ENCODE results near the gene KRT79.

The KRT79 gene

DNA sequence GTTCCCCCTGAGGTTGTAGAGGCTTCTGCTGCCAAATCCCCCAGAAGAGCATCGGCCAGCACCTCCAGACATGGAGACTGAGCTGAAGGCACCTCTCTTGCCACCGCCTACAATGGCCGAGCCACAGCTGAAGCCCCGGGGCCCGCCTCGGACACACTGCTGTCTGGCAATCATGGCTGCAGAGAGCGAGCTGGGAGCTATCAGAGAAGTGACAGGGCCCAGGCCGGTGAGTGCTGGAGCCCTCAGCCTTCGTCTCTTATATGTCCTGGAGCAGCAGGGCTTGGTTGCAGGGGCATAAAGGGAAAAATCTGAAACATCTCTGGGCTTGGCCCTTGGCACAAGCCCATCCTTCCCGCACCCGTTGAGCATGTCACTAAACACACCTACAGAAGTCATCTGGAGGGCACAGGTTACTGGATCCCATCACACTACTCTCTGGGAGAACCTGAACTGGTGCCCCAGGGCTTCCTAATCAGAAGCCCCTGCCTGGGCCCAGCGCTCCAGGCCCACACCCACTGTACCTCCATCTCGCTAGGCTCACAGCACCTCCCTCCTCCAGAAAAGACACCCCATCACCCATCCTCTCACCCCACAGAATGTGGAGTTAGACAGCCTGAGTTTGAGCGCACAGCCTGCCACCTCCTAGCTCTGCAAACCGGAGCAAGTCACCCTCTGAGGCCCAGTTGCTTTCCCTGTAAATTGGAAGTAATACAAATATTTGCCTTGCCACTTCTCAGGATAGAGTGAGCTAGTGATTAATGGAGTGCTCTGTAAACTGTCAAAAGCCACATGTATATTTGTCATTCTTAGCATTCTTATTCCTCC, 20.0 kb downstream of the KRT79 start, which contains the start of gene KRT4:
TSS of gene KRT4 (minus strand) at position 232 of the 825 bp plus-strand sequence. CDS start at position 174, 58 bp downstream.
- Histone ChIP-seq H3K4me3 (ENCODE audit: low read length) (no peak within 1 kb of the TSS), H3K27me3 (ENCODE audit: control insufficient read depth, insufficient read depth, low read length) (no peaks in the 10 kb centered on the region), H3K4me1 (ENCODE audit: control insufficient read depth, low read depth, low read length) (no peaks in the 10 kb centered on the region), H3K9ac (ENCODE audit: low read length) (no peak within 1 kb of the TSS), H3K27ac (ENCODE audit: low read length) (no peak within 1 kb of the TSS), H3K36me3 (ENCODE audit: control insufficient read depth, low read depth, low read length) (no peaks in the 10 kb centered on the region), H3K9me3 (ENCODE audit: control insufficient read depth, low read depth, low read length) (no peaks in the 10 kb centered on the region)

DNA sequence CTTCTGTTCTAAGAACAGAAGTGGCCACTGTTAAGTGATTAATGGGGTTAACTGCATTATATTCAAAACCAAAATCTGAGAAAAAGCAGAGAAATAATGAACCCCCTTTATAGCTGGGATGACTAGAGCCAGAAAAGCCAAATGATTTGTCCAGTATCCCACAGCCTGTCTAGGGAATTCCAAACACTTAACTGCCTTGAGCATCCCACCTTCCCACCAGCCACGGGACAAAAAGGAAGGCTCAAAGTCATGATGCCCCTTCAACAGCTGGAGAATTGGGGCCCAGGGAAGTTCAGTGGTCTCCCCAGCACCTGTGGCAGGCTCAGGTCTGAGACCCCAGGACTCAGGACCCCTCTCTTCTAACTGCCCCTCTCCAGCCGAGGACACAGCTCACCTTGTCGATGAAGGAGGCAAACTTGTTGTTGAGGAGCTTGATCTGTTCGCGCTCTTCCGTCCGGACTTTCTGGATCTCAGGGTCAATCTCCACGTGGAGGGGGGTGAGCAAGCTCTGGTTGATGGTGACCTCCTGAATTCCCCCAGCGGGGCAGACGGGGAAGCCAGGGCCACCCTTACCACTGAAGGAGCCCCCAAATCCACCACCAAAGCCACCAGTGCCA, 20.8 kb downstream of the KRT79 start:
- H3K27me3 ChIP-seq (ENCODE audit: control insufficient read depth, insufficient read depth, low read length) = no peaks in the 10 kb centered on the region
- no peaks in the 10 kb centered on the region for H3K9me3 ChIP-seq (ENCODE audit: control insufficient read depth, low read depth, low read length)
- no peaks in the 10 kb centered on the region for H3K4me1 ChIP-seq (ENCODE audit: control insufficient read depth, low read depth, low read length)
- H3K4me3 ChIP-seq (ENCODE audit: low read length) = no peak overlapping the region
- H3K36me3 ChIP-seq (ENCODE audit: control insufficient read depth, low read depth, low read length) = no peaks in the 10 kb centered on the region
- no peak overlapping the region for H3K27ac ChIP-seq (ENCODE audit: low read length)
- H3K9ac ChIP-seq (ENCODE audit: low read length) = no peak overlapping the region

DNA sequence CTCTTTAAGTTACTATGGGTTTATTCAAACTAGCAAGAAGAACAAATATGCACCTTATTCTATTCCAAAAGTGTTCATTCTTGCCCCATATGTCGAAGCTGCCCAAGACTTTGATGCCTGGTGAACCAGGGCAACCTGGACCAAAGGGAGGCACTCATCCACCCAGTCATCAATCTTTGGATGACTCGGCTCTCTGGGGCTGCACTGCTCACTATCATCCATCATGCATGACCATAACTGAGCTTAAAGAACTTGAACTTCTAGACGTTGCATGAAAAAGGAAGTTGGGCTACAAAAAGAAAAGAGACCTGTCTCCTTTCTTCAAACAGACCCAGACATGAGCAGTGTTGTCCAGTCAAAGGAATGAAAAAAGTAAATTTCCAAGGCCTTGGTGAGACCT, 21.4 kb downstream of the KRT79 start:
- Histone ChIP-seq H3K4me1 (ENCODE audit: control insufficient read depth, low read depth, low read length) (no peaks in the 10 kb centered on the region), H3K9ac (ENCODE audit: low read length) (no peak overlapping the region), H3K4me3 (ENCODE audit: low read length) (no peak overlapping the region), H3K27ac (ENCODE audit: low read length) (no peak overlapping the region), H3K9me3 (ENCODE audit: control insufficient read depth, low read depth, low read length) (no peaks in the 10 kb centered on the region), H3K36me3 (ENCODE audit: control insufficient read depth, low read depth, low read length) (no peaks in the 10 kb centered on the region), H3K27me3 (ENCODE audit: control insufficient read depth, insufficient read depth, low read length) (no peaks in the 10 kb centered on the region)

DNA sequence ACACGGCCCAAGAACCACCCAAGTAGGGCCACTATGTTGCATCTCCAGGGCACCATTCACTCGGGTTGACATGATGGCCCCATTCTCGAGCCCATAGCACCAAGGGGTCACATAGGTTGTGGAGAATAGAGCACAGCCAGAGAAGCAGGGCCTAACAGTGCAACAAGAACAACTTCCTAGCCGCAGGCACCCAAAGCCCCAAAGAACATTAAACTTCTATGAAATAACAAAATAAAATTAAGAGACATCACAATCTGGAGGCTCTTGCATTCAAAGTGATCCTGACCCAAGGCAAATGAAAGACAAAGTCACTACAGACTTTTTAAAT, 22.1 kb downstream of the KRT79 start:
- no peaks in the 10 kb centered on the region for H3K9me3 ChIP-seq (ENCODE audit: control insufficient read depth, low read depth, low read length)

DNA sequence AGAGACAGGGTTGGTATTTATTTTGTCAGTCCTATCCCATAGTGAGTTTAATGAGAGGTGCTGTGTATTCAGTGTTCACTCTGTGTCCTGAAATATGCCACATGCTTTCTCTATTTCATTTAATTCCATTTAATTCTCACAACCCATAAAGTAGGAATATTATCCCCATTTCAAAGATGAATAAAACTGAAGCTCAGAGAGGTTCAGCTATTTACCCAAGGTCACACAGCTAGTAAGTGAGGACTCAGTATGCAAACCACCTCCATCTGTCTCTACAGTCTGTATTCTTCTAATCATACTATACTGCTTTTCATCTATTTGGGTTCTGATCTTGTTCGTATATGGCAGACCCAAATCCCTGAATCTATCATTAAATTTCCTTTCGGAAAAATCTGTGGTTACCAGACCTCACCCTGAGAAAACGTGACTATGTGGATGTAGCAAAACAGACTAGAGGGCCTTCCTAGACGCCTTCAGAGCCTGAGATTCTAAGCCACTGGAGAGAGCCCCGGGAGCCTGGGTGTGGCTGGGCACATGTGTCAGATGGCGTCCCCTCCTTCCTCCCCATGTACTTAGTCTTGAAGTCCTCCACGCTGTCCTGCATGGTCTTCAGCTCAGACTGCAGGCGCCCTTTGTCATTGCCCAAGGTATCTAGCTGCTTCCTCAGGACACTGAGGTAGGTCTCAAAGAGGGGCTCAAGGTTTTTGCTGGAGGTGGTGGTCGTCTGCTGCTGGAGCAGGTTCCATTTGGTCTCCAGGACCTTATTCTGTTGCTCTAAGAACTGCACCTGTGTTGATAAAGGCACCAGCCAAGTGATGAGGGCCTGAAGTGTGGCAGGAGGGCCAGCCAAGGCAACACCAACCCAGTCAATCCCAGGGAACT, 22.7 kb downstream of the KRT79 start:
- Histone ChIP-seq H3K9ac (ENCODE audit: low read length) (no peak overlapping the region), H3K36me3 (ENCODE audit: control insufficient read depth, low read depth, low read length) (no peaks in the 10 kb centered on the region), H3K9me3 (ENCODE audit: control insufficient read depth, low read depth, low read length) (no peaks in the 10 kb centered on the region), H3K4me1 (ENCODE audit: control insufficient read depth, low read depth, low read length) (no peaks in the 10 kb centered on the region), H3K27ac (ENCODE audit: low read length) (no peak overlapping the region), H3K27me3 (ENCODE audit: control insufficient read depth, insufficient read depth, low read length) (no peaks in the 10 kb centered on the region), H3K4me3 (ENCODE audit: low read length) (no peak overlapping the region)

More for the DNA sequence above, 22.1 kb downstream of the KRT79 start:
- no peak overlapping the region for H3K4me3 ChIP-seq (ENCODE audit: low read length)
- H3K4me1 ChIP-seq (ENCODE audit: control insufficient read depth, low read depth, low read length) = no peaks in the 10 kb centered on the region
- no peaks in the 10 kb centered on the region for H3K27me3 ChIP-seq (ENCODE audit: control insufficient read depth, insufficient read depth, low read length)
- no peak overlapping the region for H3K27ac ChIP-seq (ENCODE audit: low read length)
- H3K36me3 ChIP-seq (ENCODE audit: control insufficient read depth, low read depth, low read length) = no peaks in the 10 kb centered on the region
- H3K9ac ChIP-seq (ENCODE audit: low read length) = no peak overlapping the region

DNA sequence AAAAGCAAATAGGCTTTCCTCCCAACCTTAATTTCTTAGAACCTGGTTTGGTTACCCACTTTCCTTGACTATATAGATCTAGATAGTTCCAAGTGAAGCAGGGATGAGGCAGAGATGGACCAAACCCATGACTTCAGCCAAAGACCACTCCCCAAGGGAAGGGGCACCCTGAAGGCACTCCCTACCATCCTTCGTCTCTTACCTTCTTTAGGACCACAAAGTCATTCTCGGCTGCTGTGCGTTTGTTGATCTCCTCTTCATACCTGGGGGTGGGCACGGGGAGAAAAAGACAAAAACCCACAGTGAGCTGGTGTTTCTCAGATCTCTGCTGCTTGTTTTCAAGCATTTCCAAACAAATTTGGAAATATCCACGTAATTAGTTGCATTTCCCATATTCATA, 23.6 kb downstream of the KRT79 start:
- Histone ChIP-seq H3K27me3 (ENCODE audit: control insufficient read depth, insufficient read depth, low read length) (no peaks in the 10 kb centered on the region), H3K9me3 (ENCODE audit: control insufficient read depth, low read depth, low read length) (no peaks in the 10 kb centered on the region), H3K9ac (ENCODE audit: low read length) (no peak overlapping the region), H3K4me3 (ENCODE audit: low read length) (no peak overlapping the region), H3K27ac (ENCODE audit: low read length) (no peak overlapping the region), H3K36me3 (ENCODE audit: control insufficient read depth, low read depth, low read length) (no peaks in the 10 kb centered on the region), H3K4me1 (ENCODE audit: control insufficient read depth, low read depth, low read length) (peaks cover 4% of the 10 kb centered on the region)

DNA sequence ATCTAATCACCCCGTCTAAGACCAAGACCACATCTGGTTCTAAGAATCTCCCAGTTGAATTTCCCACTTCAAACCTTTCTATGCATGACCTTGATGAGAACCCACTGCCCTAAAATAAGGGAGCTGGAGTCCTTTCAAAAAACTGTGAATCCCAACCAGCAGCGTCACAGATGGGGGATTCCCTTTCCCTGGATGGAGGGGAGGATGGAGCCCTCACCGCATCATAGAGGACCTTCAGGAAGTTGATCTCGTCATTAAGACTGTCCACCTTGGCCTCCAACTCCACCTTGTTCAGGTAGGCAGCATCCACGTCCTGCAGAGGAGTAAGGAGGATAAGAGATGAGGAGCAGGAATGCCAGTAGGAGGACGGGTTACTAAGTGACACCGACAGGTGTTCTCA, 24.9 kb downstream of the KRT79 start:
- no peak overlapping the region for H3K27ac ChIP-seq (ENCODE audit: low read length)
- H3K9me3 ChIP-seq (ENCODE audit: control insufficient read depth, low read depth, low read length) = no peaks in the 10 kb centered on the region
- H3K9ac ChIP-seq (ENCODE audit: low read length) = no peak overlapping the region
- no peaks in the 10 kb centered on the region for H3K36me3 ChIP-seq (ENCODE audit: control insufficient read depth, low read depth, low read length)
- H3K4me3 ChIP-seq (ENCODE audit: low read length) = no peak overlapping the region
- no peaks in the 10 kb centered on the region for H3K27me3 ChIP-seq (ENCODE audit: control insufficient read depth, insufficient read depth, low read length)
- peaks cover 9% of the 10 kb centered on the region for H3K4me1 ChIP-seq (ENCODE audit: control insufficient read depth, low read depth, low read length)

DNA sequence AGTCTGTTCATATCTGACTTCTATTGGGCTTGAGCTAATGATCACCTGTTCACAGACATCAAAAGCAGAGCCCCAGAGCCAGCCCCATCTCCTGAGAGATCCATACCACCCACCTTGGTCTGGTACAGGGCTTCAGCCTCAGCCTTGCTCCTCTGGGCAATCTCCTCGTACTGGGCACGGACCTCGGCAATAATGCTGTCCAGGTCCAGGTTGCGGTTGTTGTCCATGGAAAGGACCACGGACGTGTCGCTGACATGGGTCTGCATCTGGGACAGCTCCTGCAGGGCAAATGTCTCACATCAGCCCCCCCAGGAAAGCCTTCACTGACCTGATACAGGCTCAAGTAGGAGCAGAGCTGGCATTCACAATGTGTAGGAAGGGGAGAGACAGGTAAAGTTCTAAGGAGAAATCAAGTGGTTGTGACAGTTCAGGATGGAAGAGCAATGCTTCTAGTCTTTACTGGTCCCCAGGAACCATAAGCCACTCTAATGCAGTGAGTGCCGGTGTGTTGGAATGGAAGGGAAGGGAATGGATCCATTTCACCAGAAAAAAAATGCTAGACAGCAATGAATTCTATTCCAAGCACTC, 25.4 kb downstream of the KRT79 start:
- Histone ChIP-seq H3K9me3 (ENCODE audit: control insufficient read depth, low read depth, low read length) (no peaks in the 10 kb centered on the region), H3K27me3 (ENCODE audit: control insufficient read depth, insufficient read depth, low read length) (no peaks in the 10 kb centered on the region), H3K4me3 (ENCODE audit: low read length) (no peak overlapping the region), H3K9ac (ENCODE audit: low read length) (no peak overlapping the region), H3K36me3 (ENCODE audit: control insufficient read depth, low read depth, low read length) (no peaks in the 10 kb centered on the region), H3K4me1 (ENCODE audit: control insufficient read depth, low read depth, low read length) (peaks cover 9% of the 10 kb centered on the region), H3K27ac (ENCODE audit: low read length) (no peak overlapping the region)

DNA sequence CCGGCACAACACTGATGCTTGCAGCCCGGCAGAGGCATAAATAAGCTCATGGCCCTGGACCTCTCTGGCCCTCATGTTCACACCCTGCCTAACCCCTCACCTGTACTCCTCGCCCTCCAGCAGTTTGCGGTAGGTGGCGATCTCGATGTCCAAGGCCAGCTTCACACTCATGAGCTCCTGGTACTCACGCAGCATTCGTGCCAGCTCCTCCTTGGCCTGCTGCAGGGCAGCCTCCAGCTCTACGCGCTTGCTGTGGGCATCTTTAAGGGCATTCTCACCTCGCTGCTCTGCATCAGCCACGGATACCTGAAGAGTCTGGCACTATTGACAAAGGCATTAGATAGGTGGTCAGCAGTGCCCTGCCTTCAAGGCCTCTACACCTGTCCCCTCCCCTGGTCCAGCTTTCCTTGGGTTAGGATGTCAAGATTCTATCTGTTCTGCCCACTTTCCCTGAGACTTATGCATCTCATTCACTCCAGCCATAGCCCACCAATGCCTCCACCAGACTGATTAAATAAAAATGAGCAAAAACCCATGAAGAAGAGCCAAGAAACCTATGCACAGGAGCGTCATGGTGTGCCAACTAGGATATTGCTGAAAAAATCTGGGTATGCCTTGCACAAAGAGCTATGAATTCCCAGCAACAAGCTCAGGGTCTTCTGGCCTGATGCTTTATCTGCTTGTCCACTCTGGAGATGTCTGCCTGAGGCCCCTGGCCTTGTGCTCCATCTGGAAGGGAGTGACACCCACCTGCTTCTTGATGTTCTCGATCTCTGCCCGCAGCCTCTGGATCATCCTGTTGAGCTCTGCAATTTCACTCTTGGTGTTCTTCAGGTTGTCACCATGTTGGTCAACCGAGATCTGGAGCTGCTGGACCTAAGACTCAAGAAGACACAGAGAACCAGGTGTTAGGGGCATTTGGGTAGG, 26.3 kb downstream of the KRT79 start:
- H3K4me3 ChIP-seq (ENCODE audit: low read length) = no peak overlapping the region
- H3K9ac ChIP-seq (ENCODE audit: low read length) = no peak overlapping the region
- H3K9me3 ChIP-seq (ENCODE audit: control insufficient read depth, low read depth, low read length) = no peaks in the 10 kb centered on the region
- H3K27me3 ChIP-seq (ENCODE audit: control insufficient read depth, insufficient read depth, low read length) = no peaks in the 10 kb centered on the region
- peaks cover 9% of the 10 kb centered on the region for H3K4me1 ChIP-seq (ENCODE audit: control insufficient read depth, low read depth, low read length)
- H3K36me3 ChIP-seq (ENCODE audit: control insufficient read depth, low read depth, low read length) = no peaks in the 10 kb centered on the region
- H3K27ac ChIP-seq (ENCODE audit: low read length) = no peak overlapping the region

DNA sequence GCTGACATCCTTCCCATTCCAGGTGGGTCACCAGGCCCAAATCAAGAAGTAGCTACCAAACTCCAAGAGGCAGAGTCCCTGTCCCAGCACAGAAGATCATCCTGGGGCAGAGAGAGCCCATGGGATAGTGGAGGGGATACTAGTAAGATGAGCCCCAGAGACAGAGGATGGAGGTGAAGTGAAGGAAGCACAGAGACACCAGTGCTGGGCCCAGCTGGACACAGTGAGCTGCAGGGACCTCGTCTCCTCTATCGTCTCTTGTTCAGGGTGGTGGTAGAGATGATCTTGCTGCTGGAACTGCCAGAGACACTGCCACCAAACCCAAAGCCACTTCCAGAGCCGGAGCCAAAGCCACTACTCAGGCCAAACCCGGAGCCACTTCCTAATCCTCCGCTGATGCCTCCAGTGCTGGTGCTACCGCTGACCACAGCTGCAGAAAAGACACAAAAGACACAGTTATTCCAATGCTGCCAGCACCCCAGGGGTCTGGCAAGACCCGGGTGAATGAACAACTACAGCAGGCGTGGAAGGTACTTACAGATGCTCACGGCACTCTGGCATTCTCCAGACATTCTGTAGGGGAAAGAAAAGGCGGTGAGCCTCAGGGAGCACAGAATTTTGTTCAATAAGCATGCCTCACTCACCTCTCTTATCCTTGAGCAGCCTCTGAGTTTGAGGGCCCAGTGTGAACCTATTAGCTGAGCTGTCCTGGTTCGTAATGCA, 27.1 kb downstream of the KRT79 start:
- no peak overlapping the region for H3K4me3 ChIP-seq (ENCODE audit: low read length)
- no peak overlapping the region for H3K27ac ChIP-seq (ENCODE audit: low read length)
- H3K4me1 ChIP-seq (ENCODE audit: control insufficient read depth, low read depth, low read length) = peaks cover 9% of the 10 kb centered on the region
- no peak overlapping the region for H3K9ac ChIP-seq (ENCODE audit: low read length)
- no peaks in the 10 kb centered on the region for H3K36me3 ChIP-seq (ENCODE audit: control insufficient read depth, low read depth, low read length)
- H3K27me3 ChIP-seq (ENCODE audit: control insufficient read depth, insufficient read depth, low read length) = no peaks in the 10 kb centered on the region
- no peaks in the 10 kb centered on the region for H3K9me3 ChIP-seq (ENCODE audit: control insufficient read depth, low read depth, low read length)

All from iPS-18a (cell line).